ENCODE measurements around the gene OR51T1. TPM values are rescaled to one million over a fixed set of nuclear protein-coding genes. Genes with fewer than 3 reads are reported as not detected.
"Not testable (repeated sequence)": the region's sequence is repeated elsewhere in the genome, so short reads cannot be mapped to it uniquely, and the experiment has no call there.

OR51T1 gene
- polyA plus RNA-seq (ENCODE audit: insufficient read depth in 1 of 5, insufficient read length in 5 of 5, low replicate concordance in 1 of 5) = not detected
- long read RNA-seq, donor 1 = 0 reads
- long read RNA-seq, donor 2 = 0 reads
- long read RNA-seq, donor 3 = 0 reads
- long read RNA-seq, donor 4 = 0 reads
- long read RNA-seq, donor 5 = 0 reads
- long read RNA-seq, donor 6 = 0 reads
- long read RNA-seq, donor 7 = 0 reads
- long read RNA-seq, donor 8 = 0 reads

DNA sequence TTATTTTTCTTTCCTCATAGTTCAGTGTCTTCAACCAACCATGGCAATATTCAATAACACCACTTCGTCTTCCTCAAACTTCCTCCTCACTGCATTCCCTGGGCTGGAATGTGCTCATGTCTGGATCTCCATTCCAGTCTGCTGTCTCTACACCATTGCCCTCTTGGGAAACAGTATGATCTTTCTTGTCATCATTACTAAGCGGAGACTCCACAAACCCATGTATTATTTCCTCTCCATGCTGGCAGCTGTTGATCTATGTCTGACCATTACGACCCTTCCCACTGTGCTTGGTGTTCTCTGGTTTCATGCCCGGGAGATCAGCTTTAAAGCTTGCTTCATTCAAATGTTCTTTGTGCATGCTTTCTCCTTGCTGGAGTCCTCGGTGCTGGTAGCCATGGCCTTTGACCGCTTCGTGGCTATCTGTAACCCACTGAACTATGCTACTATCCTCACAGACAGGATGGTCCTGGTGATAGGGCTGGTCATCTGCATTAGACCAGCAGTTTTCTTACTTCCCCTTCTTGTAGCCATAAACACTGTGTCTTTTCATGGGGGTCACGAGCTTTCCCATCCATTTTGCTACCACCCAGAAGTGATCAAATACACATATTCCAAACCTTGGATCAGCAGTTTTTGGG lies at the start of gene OR51T1:
TSS of gene OR51T1 (plus strand) at position 41 of the 641 bp plus-strand sequence. CDS start at position 41, 0 bp downstream.
- no peak for DNase-seq

GRCh38 chr11:4839851-4840549 lies 41.7 kb upstream of the OR51T1 start:
- no peak for DNase-seq

DNA sequence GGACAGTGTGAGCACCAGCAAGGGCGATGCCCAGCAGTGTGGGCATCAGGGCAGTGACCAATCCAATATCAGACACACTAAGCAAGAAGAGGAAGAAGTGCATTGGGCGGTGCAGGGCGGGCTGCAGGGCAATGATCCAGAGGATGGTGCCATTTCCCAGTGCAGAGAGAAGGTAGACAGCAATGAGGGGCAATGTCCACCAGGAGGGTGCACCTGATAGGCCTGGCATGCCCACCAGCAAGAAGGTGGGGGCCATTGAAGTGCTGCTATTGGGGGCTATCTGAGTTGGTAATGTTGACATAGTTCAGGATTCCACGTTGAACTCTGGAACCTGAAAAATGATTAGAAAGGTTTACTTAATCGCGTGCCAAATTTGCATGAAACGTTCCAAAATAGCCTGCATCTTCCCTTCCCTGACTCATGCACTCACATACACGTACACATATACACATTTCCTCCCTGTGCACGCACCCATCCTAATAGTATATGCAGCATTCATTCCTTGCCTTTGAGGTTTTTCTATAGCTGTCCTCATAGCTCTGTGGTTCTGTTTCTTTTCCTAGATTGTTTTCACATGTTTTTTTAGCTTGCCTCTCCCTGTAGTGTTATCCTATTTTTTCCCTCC lies 32.7 kb upstream of the OR51T1 start, which contains the start of gene OR51S1:
TSS of gene OR51S1 (minus strand) at position 301 of the 625 bp plus-strand sequence. CDS start at position 301, 0 bp downstream.
- no peak for DNase-seq

GRCh38 chr11:4851033-4851432 lies 30.7 kb upstream of the OR51T1 start:
- no peak for DNase-seq

DNA sequence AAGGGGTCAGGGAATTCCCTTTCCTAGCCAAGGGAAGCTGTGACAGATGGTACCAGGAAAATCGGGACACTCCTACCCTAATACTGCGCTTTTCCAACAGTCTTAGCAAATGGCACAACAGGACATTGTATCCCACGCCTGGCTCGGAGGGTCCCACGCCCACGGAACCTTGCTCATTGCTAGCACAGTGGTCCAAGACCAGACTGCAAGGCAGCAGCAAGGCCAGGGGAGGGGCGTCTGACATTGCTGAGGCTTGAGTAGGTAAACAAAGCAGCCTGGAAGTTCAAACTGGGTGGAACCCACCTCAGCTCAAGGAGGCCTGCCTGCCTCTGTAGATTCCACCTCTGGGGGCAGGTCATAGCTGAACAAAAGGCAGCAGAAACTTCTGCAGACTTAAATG lies 27.4 kb upstream of the OR51T1 start:
- not testable (repeated sequence) for DNase-seq

DNA sequence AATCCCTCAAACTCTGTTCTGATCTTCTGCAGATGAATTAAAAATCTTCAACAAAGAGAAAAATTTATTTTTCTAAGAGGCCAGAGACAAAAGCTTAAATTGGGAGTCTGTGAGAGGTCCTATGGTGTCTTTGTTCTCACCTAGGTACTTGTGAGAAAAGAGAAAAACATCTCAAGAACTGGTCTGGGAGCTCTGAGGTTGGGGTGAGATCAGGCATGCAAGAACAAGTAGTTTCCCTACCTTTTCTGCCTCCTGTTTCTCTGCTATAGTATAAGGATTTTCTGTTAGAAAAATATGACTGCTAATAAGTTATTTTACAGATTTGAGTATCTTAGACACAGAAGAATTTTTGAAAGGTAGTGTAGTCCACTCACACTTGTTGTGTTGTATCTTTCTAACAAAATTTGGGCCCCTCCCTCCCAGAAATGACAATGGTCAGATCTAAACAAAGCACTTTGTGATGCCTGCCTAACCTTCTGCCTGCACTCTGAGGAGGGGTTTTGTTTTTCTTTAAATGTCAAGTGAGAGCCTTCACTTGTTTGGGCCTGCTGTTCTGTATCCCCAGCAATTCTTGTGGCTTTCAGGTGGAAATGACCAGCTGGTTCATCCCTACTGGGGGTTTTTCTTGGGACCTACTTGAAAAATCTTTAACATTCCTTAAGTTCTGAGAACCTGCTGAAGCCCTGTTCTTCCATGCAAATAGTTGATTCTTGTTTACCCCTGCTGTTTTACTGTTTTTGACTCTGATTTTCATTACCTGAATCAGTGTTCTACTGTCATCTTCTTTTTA lies 19.1 kb upstream of the OR51T1 start:
- DNase-seq = no peak

DNA sequence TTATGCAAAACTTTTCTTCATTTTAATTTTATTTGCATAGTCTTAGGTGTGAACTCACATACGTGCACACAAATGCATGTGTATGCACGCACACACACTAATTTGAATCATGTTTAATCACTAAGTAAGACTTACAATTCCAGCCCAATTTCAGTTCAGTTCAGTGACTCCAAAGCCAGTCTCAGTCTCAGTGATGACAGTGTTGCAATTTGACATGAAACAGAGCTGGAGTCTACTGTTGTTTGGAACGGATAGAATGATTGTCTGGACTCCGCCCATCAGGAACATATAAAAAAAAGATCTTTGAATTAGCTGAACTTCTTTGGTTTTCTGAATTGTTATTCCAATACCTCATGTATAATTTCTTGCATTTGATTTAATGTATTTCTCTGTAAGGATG lies 17.8 kb upstream of the OR51T1 start:
- DNase-seq = no peak

DNA sequence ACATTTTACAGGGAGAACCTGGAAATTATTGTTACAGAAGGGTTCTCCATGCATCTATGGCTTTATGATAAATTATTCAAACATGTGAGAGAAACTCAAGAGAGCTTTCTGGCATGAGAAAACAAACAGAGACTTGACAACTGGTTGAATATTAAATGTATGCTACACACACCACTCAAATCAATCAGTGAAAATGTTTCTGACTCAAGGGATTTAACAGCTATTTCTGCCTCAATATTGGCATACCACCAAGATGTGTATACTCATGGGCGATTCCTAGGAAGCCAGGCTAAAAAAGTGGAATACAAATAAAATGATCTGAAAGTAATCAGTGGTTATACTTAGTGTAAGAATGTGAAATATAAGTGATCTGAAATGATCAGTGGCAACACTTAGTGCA lies 15.8 kb upstream of the OR51T1 start:
- no peak for DNase-seq

- no peak for DNase-seq
Measured at GRCh38 chr11:4881188-4881587, 512 bp upstream of the OR51T1 start.

DNA sequence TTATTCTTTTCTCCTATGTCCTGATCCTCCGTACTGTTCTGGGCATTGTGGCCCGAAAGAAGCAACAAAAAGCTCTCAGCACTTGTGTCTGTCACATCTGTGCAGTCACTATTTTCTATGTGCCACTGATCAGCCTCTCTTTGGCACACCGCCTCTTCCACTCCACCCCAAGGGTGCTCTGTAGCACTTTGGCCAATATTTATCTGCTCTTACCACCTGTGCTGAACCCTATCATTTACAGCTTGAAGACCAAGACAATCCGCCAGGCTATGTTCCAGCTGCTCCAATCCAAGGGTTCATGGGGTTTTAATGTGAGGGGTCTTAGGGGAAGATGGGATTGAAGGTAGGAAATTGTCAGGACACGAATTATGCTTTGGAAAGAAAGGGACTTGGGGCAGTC lies 843 bp downstream of the OR51T1 start:
- DNase-seq = no peak

- no peak for DNase-seq
Measured at GRCh38 chr11:4884361-4884760, 2.7 kb downstream of the OR51T1 start.

- DNase-seq = no peak
Measured at GRCh38 chr11:4886186-4886585, 4.5 kb downstream of the OR51T1 start.

DNA sequence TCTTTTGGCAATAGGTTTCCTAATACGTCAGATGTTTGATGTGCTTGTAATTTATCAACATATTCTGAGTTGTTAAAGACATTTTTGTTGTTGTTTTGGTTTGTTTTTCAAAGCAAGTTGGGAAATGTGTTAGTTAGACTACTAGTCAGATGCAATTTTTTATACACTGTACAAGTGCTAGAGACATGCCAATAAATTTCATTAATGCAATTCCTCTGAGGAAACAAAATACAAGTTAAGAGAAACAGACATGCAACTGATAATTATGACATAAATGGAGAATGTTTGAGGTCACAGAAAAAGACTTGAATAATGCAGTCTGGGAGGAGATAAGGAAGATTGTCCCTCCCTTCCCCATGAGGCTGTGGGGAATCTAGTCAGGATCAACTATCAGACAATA lies 5.9 kb downstream of the OR51T1 start:
- DNase-seq = no peak

DNA sequence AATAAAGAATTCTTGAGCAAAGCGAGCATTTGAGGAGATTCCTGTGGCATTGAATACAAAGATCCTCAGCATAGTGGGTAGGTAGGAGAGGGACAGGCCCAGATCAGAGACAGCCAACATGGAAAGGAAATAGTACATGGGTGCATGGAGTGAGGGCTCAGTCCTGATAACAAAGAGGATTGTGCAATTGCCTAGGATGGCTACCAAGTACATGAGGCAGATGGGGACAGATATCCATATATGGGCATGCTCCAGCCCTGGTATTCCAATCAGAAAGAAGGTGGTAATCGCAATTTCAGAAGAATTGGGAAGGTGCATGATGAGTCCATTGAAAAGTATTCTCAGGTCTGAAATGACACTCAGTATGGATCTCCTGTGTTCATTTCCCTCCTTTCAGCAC lies 8.6 kb downstream of the OR51T1 start:
- DNase-seq = no peak

GRCh38 chr11:4891996-4892640 lies 10.4 kb downstream of the OR51T1 start:
- DNase-seq = no peak

GRCh38 chr11:4903484-4903883 lies 21.8 kb downstream of the OR51T1 start, which contains the start of gene OR51A7:
TSS of gene OR51A7 (plus strand) at chr11:4903783. CDS start at chr11:4907370, 3,587 bp downstream.
- DNase-seq = no peak

DNA sequence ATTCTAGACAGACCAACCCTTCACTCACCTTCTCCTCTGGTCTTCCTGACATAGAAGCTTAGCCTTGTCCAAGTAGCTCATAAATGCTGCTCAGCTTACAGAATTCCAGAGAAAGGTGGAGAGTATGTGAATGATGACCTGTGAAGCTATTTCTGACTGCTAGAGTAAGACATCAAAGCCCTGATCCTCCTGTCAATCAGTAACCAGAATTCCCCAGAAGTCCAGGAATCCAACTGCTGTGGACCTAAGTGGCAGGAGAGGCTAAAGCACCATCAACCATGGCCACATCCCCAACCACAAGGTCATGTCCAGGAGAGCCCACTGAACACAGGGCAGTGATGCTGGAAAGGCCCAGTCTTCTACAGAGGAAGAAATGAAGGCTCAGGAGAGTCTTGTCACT lies 34.9 kb downstream of the OR51T1 start:
- DNase-seq = no peak

DNA sequence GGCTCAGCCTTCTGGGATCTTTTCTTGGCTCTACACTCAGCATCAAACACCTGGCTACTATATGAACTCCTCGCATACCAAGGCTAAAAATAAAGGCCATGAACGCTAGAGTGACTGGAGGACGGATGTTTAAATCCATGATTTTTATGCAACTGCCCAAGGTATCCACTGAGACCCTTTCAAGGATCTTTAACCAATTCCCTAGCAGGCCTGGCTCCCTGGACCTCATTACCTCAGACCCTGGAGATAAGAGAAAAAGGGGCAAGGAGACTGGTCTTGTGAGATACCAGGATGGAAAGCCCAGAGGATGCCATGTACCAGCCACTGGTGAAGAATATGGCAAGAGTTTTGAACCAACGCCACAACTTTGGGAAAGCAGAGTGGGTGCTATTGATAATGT lies 37.5 kb downstream of the OR51T1 start, which contains the start of gene OR51G2:
TSS of gene OR51G2 (minus strand) at position 101 of the 400 bp plus-strand sequence. CDS start 3,687 bp downstream, outside the sequence.
- DNase-seq = no peak

- no peak for DNase-seq
Measured at GRCh38 chr11:4921796-4922195, 40.1 kb downstream of the OR51T1 start.

GRCh38 chr11:4922304-4922703 lies 40.6 kb downstream of the OR51T1 start:
- DNase-seq = no peak

DNA sequence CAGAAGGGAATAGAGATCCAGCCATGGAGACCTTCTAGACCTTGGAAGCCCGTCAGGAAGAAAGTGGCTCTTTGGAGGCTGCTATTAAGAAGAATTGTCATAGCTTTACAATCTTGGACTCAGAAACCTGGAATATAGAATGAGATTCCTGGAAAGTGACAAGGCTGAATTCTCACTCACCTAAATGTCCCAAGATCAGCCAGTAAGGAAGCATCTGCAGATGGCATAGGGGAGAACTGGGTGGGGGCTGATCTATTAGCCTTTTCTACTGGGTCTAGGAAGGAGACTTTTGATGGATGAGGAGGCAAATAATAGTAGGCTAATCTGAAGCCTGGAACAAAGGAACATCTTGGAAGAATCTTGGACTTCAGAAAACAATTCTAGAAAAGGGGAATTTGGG lies 42.5 kb downstream of the OR51T1 start, which contains the start of gene OR51G1:
TSS of gene OR51G1 (minus strand) at position 101 of the 400 bp plus-strand sequence. CDS start at position 101, 0 bp downstream.
- no peak for DNase-seq

All from right lung (tissue), 10 donors.